ENCODE measurements around the gene GRIN2B.

The GRIN2B gene

DNA sequence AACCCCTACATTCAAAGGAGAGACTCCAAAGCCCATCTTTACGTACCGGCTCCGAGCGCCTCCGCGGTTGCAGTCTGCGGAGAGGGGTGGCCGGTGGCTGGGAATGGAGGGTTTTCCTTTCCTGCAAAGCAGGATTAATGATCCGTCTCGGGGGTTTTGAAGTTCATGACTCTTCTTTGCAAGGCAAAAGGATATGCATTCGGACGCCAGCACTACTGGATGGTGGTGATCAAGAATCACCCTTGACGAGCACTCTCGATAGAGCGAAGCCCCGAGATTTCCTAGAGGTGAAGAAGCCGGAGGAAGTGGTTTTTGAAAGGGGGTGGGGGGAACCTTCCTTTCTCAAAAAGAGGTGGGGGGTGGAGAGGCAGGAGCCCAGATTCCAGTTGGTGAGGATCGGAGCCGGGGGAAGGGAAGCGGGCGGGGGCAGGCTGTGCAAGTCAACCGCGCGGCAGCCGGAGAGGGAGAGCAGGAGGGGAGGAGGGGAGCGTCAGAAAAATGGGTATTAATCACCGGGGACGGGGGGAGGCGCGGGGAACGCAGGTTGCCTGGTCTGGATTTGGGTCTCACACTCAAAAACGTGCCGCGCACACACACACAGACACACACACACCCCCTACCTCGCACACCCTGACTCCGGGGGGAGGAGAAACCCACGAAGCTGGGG is at the start of gene GRIN2B:
TSS of gene GRIN2B (minus strand) at position 307 of the 667 bp plus-strand sequence. CDS start 115,394 bp downstream, outside the sequence.
- DNase-seq (ENCODE audit: low spot score in 2 of 2) (no peak), ATAC-seq (no peak)
- Mint-ChIP-seq H3K27ac (no peak within 1 kb of the TSS), H3K9me3 (peaks cover 3% of the 10 kb centered on the region), H3K4me3 (no peak within 1 kb of the TSS), H3K36me3 (no peaks in the 10 kb centered on the region), H3K4me1 (peaks cover 17% of the 10 kb centered on the region)

DNA sequence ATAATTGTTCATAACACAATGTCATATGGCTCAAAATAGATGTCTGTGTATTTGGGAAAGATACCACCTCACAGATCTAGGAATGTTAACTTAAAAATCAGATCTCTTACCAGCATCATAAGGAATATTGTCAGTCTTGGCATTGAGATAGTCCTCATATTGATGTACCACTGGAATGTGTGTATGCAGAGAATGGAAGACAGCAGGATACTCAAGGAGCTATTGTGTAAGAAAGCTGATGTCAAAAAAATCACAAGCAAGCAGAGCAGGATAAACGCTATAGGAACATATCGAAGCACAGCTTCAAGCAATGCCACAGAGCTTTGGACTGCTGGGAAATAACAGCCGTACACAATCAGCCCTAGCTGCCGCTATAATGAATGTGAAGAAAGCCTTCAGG is 45.1 kb upstream of the GRIN2B start:
- Mint-ChIP-seq H3K4me3 (no peak overlapping the region), H3K27ac (no peak overlapping the region), H3K9me3 (no peaks in the 10 kb centered on the region), H3K4me1 (no peaks in the 10 kb centered on the region), H3K36me3 (no peaks in the 10 kb centered on the region)
- DNase-seq (ENCODE audit: low spot score in 2 of 2), result no peak
- no peak for ATAC-seq

DNA sequence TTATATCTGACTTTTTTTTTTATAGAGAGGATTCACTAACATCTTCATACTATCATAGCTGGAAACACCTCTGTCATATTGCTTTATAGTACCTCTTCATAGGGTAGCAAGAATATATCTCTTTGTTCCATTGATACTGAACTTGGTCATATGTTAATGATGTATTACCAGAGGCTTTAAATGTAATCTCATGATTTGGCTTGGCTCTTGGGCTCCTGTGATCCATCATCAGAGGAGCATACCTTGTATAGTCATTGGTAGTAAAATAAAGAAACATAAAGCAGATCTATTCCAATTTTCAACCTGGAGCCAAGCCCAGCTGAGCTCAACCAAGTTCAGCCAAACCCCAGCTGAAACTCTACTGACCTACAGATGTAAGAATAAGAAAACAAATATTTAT is 43.2 kb upstream of the GRIN2B start:
- ATAC-seq (no peak), DNase-seq (ENCODE audit: low spot score in 2 of 2) (no peak)
- H3K4me1 Mint-ChIP-seq, result no peaks in the 10 kb centered on the region
- H3K9me3 Mint-ChIP-seq, result no peaks in the 10 kb centered on the region
- H3K36me3 Mint-ChIP-seq, result no peaks in the 10 kb centered on the region
- H3K27ac Mint-ChIP-seq, result no peak overlapping the region
- no peak overlapping the region for H3K4me3 Mint-ChIP-seq

DNA sequence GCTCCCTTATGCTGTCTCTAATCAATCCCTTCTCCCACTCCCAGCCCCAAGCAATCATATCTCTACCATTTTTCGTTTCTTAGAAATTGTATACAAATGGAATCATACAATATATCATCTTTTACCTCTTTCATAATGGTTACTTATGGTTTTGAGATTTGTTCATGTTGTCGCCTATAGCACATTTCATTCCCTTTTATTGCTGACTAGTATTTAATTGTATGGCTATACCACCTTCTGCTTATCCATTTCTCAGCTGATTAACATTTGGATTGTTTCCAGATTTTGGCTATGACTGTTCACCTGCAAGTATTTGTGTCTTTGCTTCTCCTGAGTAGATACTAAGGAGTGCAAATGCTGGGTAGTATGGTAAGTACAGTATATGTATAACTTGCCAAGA is 36.7 kb upstream of the GRIN2B start:
- Mint-ChIP-seq H3K9me3 (no peaks in the 10 kb centered on the region), H3K36me3 (no peaks in the 10 kb centered on the region), H3K4me1 (no peaks in the 10 kb centered on the region), H3K4me3 (no peak overlapping the region), H3K27ac (no peak overlapping the region)
- ATAC-seq (no peak), DNase-seq (ENCODE audit: low spot score in 2 of 2) (no peak)

DNA sequence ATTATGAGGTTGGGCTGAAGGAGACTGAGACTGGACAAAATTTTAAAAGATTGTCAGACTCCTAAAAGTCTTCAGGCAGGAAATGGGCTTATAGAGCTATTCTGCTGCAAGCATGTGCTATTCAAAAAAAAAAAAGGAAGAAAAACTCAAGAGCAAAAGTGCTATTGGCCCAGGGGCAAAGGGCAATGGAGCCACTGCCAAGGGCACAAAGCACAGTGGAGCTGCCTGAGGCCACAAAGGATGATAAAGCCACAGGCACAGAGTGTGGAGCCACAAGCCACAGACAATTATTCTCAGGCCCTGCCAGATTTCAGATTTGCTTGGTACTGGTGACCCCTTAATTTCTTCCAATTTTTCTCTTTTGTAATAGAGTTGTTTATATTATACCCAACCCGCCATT is 29.6 kb upstream of the GRIN2B start:
- ATAC-seq (no peak), DNase-seq (ENCODE audit: low spot score in 2 of 2) (no peak)
- Mint-ChIP-seq H3K36me3 (no peaks in the 10 kb centered on the region), H3K4me1 (no peaks in the 10 kb centered on the region), H3K27ac (no peak overlapping the region), H3K4me3 (no peak overlapping the region), H3K9me3 (no peaks in the 10 kb centered on the region)

DNA sequence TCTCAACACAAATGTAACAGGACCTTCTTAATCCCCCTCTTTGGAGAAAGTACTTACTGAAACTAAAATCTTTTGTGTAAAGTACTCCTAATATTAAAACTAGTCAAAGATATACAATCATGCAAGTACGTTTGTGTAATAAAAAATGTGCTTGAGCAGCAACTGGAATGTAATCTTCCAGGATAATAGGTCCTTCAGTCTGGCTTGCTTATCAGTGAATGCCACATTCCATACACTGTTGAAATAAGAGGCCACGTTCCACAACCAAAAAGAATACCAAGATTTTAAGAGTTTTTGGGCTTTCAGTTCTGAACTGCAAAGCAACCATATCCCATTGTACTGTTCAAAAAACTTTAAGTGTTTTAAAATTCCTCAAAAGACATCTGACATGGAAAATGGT is 26.2 kb upstream of the GRIN2B start:
- no peak for DNase-seq (ENCODE audit: low spot score in 2 of 2)
- no peak for ATAC-seq
- H3K36me3 Mint-ChIP-seq, result no peaks in the 10 kb centered on the region

DNA sequence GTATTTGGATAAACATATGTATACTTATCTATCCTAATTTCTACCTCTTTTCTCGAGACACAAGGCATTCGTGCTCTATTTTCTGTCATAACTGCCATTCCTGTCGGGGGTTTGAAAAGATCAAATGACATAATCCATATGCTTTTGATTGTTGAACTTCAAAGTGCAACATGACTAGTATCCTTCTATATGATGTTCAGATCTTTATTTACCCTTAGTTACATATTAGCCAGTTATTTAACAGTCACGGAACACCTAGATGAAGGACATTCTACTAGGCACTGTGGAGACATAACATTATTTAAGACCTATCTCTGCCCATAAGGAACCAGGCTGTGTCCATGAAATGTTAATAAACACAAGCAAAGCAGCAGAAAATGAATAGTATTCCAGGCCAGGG is 11.2 kb upstream of the GRIN2B start:
- H3K4me1 Mint-ChIP-seq, result no peaks in the 10 kb centered on the region
- H3K27ac Mint-ChIP-seq, result no peak overlapping the region
- no peaks in the 10 kb centered on the region for H3K9me3 Mint-ChIP-seq
- no peaks in the 10 kb centered on the region for H3K36me3 Mint-ChIP-seq
- no peak for ATAC-seq
- H3K4me3 Mint-ChIP-seq, result no peak overlapping the region
- no peak for DNase-seq (ENCODE audit: low spot score in 2 of 2)

More for the DNA sequence above, 26.2 kb upstream of the GRIN2B start:
- no peaks in the 10 kb centered on the region for H3K4me1 Mint-ChIP-seq
- H3K27ac Mint-ChIP-seq, result no peak overlapping the region
- no peak overlapping the region for H3K4me3 Mint-ChIP-seq
- H3K9me3 Mint-ChIP-seq, result peaks cover 2% of the 10 kb centered on the region

DNA sequence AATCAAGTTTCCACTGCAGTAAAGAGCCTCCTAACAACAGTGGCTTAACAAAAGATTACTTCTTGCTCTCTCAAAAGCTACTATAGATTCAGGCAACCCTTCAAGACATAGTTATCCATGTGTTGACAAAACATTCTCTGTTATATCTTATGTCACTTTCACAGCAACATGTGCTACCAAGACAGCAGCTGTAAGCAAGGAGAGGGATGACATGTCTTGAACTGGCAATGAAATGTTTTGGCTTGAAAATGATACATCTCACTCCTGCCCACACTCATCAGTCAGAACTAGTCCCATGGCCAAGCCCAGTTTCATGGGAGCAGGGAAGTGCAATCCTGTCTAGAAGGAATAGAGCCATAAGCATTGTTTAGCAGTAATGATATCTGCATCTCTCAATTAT is 10.7 kb upstream of the GRIN2B start:
- Mint-ChIP-seq H3K4me1 (no peaks in the 10 kb centered on the region), H3K27ac (no peak overlapping the region), H3K4me3 (no peak overlapping the region), H3K9me3 (no peaks in the 10 kb centered on the region), H3K36me3 (no peaks in the 10 kb centered on the region)
- ATAC-seq (no peak), DNase-seq (ENCODE audit: low spot score in 2 of 2) (no peak)

DNA sequence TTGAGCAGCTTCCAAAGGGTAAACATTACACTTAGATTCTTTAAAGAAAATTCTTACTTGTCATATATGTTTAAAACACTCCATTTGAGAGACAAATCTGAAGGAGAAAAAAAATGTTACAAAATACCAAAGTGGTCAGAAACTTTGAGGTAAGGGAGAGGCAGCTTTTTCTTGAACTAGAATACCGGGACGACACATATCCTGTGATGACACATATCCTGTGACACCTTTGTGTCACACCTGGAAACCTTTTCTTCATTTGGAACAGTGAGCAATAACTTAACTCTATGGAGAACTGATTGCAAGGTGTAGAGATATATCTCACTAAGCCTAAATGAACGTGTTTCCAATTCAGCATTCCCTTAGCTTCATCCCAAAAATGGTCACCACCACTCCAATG is 4.6 kb upstream of the GRIN2B start:
- no peak for DNase-seq (ENCODE audit: low spot score in 2 of 2)
- no peak for ATAC-seq
- no peak overlapping the region for H3K4me3 Mint-ChIP-seq
- H3K36me3 Mint-ChIP-seq, result no peaks in the 10 kb centered on the region
- H3K9me3 Mint-ChIP-seq, result peaks cover 3% of the 10 kb centered on the region
- peaks cover 4% of the 10 kb centered on the region for H3K4me1 Mint-ChIP-seq
- no peak overlapping the region for H3K27ac Mint-ChIP-seq

DNA sequence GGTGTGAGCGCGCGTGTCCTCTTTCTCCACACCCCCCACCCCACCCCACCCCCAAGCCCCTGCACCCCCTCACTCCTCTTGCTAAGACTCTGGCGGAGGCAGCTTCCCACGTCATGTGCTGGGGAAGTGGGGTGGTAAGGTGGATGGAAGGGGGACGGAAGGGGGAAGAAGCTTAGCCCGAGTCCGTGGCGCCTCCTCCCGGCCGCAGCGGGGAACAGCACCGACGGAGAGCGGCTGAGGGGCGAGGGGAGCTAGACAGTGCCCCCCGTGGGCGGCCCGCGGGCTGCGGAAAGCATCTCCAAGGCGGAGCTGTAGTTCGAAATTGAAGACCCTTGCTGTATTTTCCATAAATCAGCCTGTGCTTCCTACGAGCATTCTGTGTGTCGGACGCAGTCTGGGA is 588 bp upstream of the GRIN2B start:
- peaks cover 17% of the 10 kb centered on the region for H3K4me1 Mint-ChIP-seq

DNA sequence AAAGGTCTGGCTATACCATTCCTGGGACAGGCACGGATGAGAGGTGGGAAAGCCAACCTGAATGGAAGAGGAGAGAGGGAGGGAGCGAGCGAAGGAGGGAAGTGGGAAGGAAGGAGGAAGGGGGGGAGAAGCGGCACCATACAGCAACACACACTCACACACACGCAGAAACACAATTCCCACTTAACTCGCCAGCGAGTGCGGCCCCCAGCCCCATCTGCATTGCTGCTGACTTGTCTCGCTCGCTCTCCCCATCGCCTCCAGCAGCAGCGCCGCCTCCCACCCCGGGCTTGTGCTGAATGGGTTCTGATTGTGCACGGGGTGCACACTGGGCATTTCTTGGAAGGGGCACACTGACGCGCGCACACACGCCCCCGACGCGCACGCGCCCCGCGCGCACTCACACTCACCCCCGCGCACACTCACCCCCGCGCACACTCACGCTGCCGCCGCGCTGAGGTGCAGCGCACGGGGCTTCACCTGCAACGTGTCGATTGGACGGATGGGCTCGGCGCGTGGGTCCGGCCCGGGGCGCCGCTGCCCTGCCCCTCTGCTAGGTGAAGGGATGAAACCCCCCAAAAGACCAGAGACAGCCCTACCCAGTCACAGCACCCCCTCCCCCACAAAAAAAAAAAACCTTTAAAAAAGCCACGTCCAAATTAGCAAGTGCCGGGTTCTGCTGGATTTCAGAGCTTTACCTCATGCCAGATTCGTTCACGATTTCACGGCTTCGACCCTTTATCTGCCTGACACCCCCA is 685 bp downstream of the GRIN2B start:
- Mint-ChIP-seq H3K27ac (no peak overlapping the region), H3K4me1 (peaks cover 17% of the 10 kb centered on the region)

More for the DNA sequence above, 588 bp upstream of the GRIN2B start:
- Mint-ChIP-seq H3K36me3 (no peaks in the 10 kb centered on the region), H3K4me3 (no peak overlapping the region), H3K9me3 (peaks cover 3% of the 10 kb centered on the region), H3K27ac (no peak overlapping the region)
- ATAC-seq, result no peak
- DNase-seq (ENCODE audit: low spot score in 2 of 2), result no peak

DNA sequence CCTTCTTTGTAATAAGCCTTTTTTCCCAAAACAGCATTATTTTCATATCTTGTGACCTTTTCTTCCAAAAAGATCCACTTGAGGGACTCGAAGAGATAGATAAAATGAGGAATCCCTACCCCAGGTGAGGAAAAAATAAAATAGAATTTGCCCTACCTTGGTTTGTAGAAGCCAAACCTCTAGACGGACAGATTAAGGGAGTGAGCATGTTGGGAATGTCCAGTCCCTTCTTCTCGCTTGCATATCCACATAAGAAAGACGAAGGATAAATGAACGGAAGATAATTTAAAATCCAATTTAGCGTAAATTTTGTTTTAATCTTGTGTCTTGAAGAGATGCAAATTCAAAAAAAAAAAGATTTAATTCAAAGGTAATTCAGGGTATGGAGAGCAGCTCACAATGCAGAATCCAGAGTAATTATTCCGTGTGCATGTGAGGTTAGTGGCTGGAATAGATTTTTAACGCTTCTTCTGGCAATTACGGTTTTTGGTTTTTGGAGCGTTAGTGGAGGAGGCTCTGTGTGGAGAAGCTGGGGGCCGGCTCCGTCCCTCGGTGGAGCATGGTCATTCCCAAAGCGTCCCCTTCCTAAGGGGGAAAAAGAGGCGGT is 1.5 kb downstream of the GRIN2B start:
- Mint-ChIP-seq H3K4me3 (no peak overlapping the region), H3K9me3 (peaks cover 3% of the 10 kb centered on the region), H3K27ac (no peak overlapping the region), H3K36me3 (no peaks in the 10 kb centered on the region), H3K4me1 (peaks cover 17% of the 10 kb centered on the region)
- DNase-seq (ENCODE audit: low spot score in 2 of 2), result no peak
- ATAC-seq, result no peak

More for the DNA sequence above, 685 bp downstream of the GRIN2B start:
- Mint-ChIP-seq H3K9me3 (peaks cover 3% of the 10 kb centered on the region), H3K36me3 (no peaks in the 10 kb centered on the region), H3K4me3 (no peak overlapping the region)
- no peak for DNase-seq (ENCODE audit: low spot score in 2 of 2)
- no peak for ATAC-seq

DNA sequence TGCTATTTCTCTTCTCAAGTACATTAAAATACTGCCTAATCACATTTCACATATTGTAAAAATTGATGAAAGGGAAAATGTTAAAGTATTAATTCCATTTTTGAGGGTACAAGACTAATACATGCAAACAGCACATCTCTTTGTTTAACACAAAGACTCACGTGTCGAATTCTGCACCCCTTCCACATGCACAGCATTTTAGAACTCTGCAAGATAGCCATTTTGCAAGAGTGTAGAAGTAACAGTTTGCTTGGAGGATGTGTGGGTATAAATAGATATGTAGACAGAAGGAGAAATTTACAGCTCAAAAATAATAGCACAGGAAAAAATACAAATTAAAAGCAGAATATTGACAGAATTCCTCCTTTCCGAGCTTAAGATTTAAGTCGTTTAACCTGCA is 2.5 kb downstream of the GRIN2B start:
- Mint-ChIP-seq H3K27ac (no peak overlapping the region), H3K4me3 (no peak overlapping the region), H3K4me1 (peaks cover 17% of the 10 kb centered on the region), H3K36me3 (no peaks in the 10 kb centered on the region), H3K9me3 (peaks cover 3% of the 10 kb centered on the region)
- ATAC-seq (no peak), DNase-seq (ENCODE audit: low spot score in 2 of 2) (no peak)

DNA sequence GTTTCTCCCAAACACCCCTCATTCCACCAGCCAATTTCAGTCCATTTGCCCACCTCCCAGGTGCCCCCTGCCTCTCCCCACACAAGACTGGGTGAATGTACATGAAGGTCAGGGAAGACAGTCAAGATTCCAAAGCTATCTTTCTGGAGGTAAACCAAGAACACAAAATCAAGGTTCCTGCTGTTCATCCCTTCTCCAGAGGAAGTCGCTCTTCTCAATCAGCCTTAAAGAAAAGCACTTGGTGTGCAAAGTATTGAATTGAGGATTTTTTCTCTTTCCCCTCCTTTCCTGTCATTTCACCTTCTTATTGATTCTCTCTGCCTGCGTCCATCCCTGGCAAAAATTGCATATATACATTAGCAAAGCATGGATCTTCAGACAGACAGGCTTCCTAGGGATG is 4.5 kb downstream of the GRIN2B start:
- no peak for ATAC-seq
- DNase-seq (ENCODE audit: low spot score in 2 of 2), result no peak

DNA sequence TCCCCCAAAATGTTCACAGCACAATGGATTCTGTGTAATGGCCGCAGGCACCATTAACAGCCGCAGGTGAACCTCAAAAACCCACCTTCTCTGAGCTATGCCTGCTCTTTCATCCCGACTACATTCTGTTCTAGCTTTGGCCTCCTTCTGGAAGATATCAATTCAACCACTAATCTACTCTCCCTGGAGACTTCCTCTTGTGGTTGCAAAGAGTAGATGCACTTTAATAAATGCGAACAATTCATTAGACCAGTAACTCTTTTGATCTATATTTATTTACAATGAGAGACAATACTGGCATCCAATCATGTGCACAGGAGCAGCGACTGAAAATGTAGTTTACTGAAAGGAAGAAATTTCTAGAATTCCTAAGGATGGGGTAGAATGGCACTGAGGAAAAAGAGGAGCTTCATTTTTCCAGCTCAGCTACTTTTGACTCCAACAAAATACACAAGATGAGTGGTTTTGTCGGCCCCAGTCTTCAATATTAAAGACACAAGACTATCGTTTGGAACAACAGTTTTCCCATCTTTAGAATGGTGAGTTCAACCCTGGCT is 5.3 kb downstream of the GRIN2B start:
- DNase-seq (ENCODE audit: low spot score in 2 of 2) (no peak), ATAC-seq (no peak)
- H3K4me3 Mint-ChIP-seq, result no peak overlapping the region
- H3K27ac Mint-ChIP-seq, result no peak overlapping the region
- H3K36me3 Mint-ChIP-seq, result no peaks in the 10 kb centered on the region
- H3K9me3 Mint-ChIP-seq, result no peaks in the 10 kb centered on the region
- H3K4me1 Mint-ChIP-seq, result peaks cover 13% of the 10 kb centered on the region

More for the DNA sequence above, 4.5 kb downstream of the GRIN2B start:
- no peak overlapping the region for H3K4me3 Mint-ChIP-seq
- H3K9me3 Mint-ChIP-seq, result no peaks in the 10 kb centered on the region
- H3K27ac Mint-ChIP-seq, result no peak overlapping the region
- no peaks in the 10 kb centered on the region for H3K36me3 Mint-ChIP-seq
- peaks cover 17% of the 10 kb centered on the region for H3K4me1 Mint-ChIP-seq

DNA sequence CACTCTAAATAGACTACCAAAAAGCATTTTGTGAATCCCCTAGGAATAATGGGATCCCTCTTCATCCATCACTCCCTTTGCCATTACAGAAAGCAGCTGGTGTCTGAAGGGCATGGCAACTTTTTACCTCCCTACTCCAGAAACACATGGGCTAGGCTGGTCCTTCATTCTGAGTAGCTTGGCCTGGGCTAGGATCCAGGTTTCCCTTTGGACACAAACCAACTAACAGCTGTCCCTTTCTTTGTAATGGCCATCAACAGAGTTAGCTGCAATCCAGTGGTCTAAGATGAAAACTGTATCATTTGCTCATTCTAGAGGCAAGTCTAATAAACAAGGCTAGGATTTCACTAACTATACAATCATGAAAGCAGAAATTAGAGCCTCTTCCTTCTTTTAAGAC is 7.4 kb downstream of the GRIN2B start:
- DNase-seq (ENCODE audit: low spot score in 2 of 2) (no peak), ATAC-seq (no peak)
- H3K4me3 Mint-ChIP-seq, result no peak overlapping the region
- no peaks in the 10 kb centered on the region for H3K4me1 Mint-ChIP-seq
- no peak overlapping the region for H3K27ac Mint-ChIP-seq
- H3K9me3 Mint-ChIP-seq, result no peaks in the 10 kb centered on the region
- H3K36me3 Mint-ChIP-seq, result no peaks in the 10 kb centered on the region

All from stimulated activated effector memory CD8-positive, alpha-beta T cell treated with anti-CD3 and anti-CD28 coated beads, Interleukin-12 subunit alpha, Interleukin-12 subunit beta, amount 100 ng/mL, for 72 hours (primary cell).